ENCODE data around the gene ZBTB33.

The ZBTB33 gene

GRCh38 chrX:120250522-120251271 lies at the start of gene ZBTB33:
Gene ZBTB33 (plus strand): TSS chrX:120250812. CDS start chrX:120253416, 2,604 bp downstream.
- peak within 1 kb of the TSS; percentile 89 for H2AFZ ChIP-seq (ENCODE audit: low read length, unreplicated experiment)
- H3K27ac ChIP-seq (ENCODE audit: low read depth, low read length): peak within 1 kb of the TSS; percentile 81

GRCh38 chrX:120200851-120201250 lies 49.8 kb upstream of the ZBTB33 start:
- no peaks in the 10 kb centered on the region for H3K4me1 ChIP-seq (ENCODE audit: control insufficient read depth, insufficient read depth, low read length, unreplicated experiment)
- H3K27ac ChIP-seq (ENCODE audit: low read depth, low read length): no peak overlapping the region
- no peak overlapping the region for H2AFZ ChIP-seq (ENCODE audit: low read length, unreplicated experiment)
- no peak overlapping the region for H3K4me3 ChIP-seq (ENCODE audit: low read depth, low read length)
- H3K27me3 ChIP-seq (ENCODE audit: insufficient read depth, low read length): peaks cover 10% of the 10 kb centered on the region
- H3K79me2 ChIP-seq (ENCODE audit: control insufficient read depth, insufficient read depth, low read length, unreplicated experiment): no peaks in the 10 kb centered on the region
- no peaks in the 10 kb centered on the region for H3K36me3 ChIP-seq (ENCODE audit: insufficient read depth, low read length)

More at GRCh38 chrX:120250522-120251271, at the start of gene ZBTB33:
- Histone ChIP-seq H3K27me3 (ENCODE audit: insufficient read depth, low read length) (no peaks in the 10 kb centered on the region), H3K4me3 (ENCODE audit: low read depth, low read length) (peak within 1 kb of the TSS; percentile 95), H3K79me2 (ENCODE audit: control insufficient read depth, insufficient read depth, low read length, unreplicated experiment) (peaks cover 30% of the 10 kb centered on the region), H3K36me3 (ENCODE audit: insufficient read depth, low read length) (peaks cover 8% of the 10 kb centered on the region; the same call in 1 of the 2 replicates), H3K4me1 (ENCODE audit: control insufficient read depth, insufficient read depth, low read length, unreplicated experiment) (peaks cover 7% of the 10 kb centered on the region)

DNA sequence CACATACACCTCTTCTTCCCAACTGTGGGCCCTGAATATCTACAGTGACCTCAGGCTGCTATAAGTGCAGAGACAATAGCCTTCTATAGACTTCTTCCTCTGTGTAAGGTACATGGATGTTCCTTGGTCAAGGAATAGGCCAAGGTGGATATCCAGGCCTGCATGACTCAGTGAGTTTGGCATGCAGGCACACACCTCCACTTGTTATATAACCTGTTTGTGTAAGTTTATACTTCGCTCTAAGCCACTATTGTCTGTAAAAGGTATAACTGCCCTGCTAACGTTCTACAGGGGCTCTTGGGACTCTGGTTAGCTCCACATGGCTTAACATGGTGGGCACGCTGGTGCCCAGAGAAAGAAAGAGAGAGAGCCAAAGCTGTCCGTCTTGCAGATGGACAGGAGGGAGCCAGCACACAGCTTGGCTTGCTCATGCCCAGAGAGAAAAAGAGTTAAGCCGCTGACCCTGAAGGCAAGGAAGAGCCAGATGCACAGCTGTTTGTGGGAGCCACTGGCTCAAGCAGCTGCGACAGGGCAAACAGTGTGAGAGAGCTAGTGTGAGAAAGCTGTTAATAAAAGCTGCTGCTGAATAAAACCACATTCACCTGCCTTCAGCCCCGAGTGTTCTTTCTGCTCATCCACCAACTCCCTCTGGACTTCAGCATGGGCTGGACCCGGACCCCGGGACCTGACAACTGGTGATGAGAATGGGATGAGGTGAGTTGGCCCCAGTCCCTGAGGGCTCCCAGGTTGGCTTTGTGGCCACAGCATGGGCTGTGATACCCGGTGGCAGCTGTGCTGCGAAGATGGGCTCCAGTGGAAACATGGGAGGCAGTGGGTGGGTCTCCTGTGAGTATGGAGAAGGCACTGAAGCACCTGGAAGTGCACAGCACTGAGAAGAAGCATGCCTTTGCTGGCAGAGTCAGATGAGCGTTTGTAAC lies 44.5 kb upstream of the ZBTB33 start:
- Histone ChIP-seq H3K27me3 (ENCODE audit: insufficient read depth, low read length) (peaks cover 10% of the 10 kb centered on the region), H3K4me1 (ENCODE audit: control insufficient read depth, insufficient read depth, low read length, unreplicated experiment) (no peaks in the 10 kb centered on the region), H2AFZ (ENCODE audit: low read length, unreplicated experiment) (no peak overlapping the region), H3K4me3 (ENCODE audit: low read depth, low read length) (no peak overlapping the region), H3K79me2 (ENCODE audit: control insufficient read depth, insufficient read depth, low read length, unreplicated experiment) (no peaks in the 10 kb centered on the region), H3K36me3 (ENCODE audit: insufficient read depth, low read length) (no peaks in the 10 kb centered on the region), H3K27ac (ENCODE audit: low read depth, low read length) (no peak overlapping the region)

- Histone ChIP-seq H3K79me2 (ENCODE audit: control insufficient read depth, insufficient read depth, low read length, unreplicated experiment) (no peaks in the 10 kb centered on the region), H3K4me1 (ENCODE audit: control insufficient read depth, insufficient read depth, low read length, unreplicated experiment) (no peaks in the 10 kb centered on the region), H3K27ac (ENCODE audit: low read depth, low read length) (no peak overlapping the region), H3K36me3 (ENCODE audit: insufficient read depth, low read length) (no peaks in the 10 kb centered on the region), H3K4me3 (ENCODE audit: low read depth, low read length) (no peak overlapping the region), H3K27me3 (ENCODE audit: insufficient read depth, low read length) (peaks cover 10% of the 10 kb centered on the region), H2AFZ (ENCODE audit: low read length, unreplicated experiment) (no peak overlapping the region)
Measured at GRCh38 chrX:120207009-120207605, 43.5 kb upstream of the ZBTB33 start.

GRCh38 chrX:120213438-120214265 lies 37.0 kb upstream of the ZBTB33 start:
- H2AFZ ChIP-seq (ENCODE audit: low read length, unreplicated experiment): no peak overlapping the region
- H3K27ac ChIP-seq (ENCODE audit: low read depth, low read length): no peak overlapping the region
- no peak overlapping the region for H3K4me3 ChIP-seq (ENCODE audit: low read depth, low read length)
- H3K36me3 ChIP-seq (ENCODE audit: insufficient read depth, low read length): no peaks in the 10 kb centered on the region
- H3K4me1 ChIP-seq (ENCODE audit: control insufficient read depth, insufficient read depth, low read length, unreplicated experiment): no peaks in the 10 kb centered on the region
- H3K27me3 ChIP-seq (ENCODE audit: insufficient read depth, low read length): no peaks in the 10 kb centered on the region
- no peaks in the 10 kb centered on the region for H3K79me2 ChIP-seq (ENCODE audit: control insufficient read depth, insufficient read depth, low read length, unreplicated experiment)

- Histone ChIP-seq H3K4me3 (ENCODE audit: low read depth, low read length) (no peak overlapping the region), H3K27me3 (ENCODE audit: insufficient read depth, low read length) (no peaks in the 10 kb centered on the region), H2AFZ (ENCODE audit: low read length, unreplicated experiment) (no peak overlapping the region), H3K79me2 (ENCODE audit: control insufficient read depth, insufficient read depth, low read length, unreplicated experiment) (no peaks in the 10 kb centered on the region), H3K27ac (ENCODE audit: low read depth, low read length) (no peak overlapping the region), H3K36me3 (ENCODE audit: insufficient read depth, low read length) (no peaks in the 10 kb centered on the region), H3K4me1 (ENCODE audit: control insufficient read depth, insufficient read depth, low read length, unreplicated experiment) (no peaks in the 10 kb centered on the region)
Measured at GRCh38 chrX:120223374-120223773, 27.2 kb upstream of the ZBTB33 start.

DNA sequence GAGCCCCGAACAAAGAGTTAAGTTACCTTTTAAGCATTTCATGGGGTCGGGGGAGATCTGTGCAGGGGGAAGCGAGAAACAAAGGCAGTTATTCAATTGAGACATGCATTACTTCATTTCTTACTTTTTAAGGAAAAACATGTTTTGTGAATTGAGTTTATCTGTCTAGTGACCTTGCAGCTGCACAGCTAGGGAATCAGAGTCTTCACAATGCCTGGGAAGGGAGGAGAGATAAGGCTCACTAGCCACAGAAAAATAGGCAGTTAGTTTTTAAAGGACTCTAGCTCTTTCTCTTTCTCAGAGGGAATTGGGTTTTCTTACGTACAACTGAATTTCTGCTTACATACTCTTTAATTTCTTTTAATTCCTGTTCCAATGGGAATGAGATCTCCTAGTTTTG lies 26.2 kb upstream of the ZBTB33 start:
- Histone ChIP-seq H2AFZ (ENCODE audit: low read length, unreplicated experiment) (no peak overlapping the region), H3K79me2 (ENCODE audit: control insufficient read depth, insufficient read depth, low read length, unreplicated experiment) (no peaks in the 10 kb centered on the region), H3K27me3 (ENCODE audit: insufficient read depth, low read length) (no peaks in the 10 kb centered on the region), H3K4me1 (ENCODE audit: control insufficient read depth, insufficient read depth, low read length, unreplicated experiment) (no peaks in the 10 kb centered on the region), H3K4me3 (ENCODE audit: low read depth, low read length) (no peak overlapping the region), H3K27ac (ENCODE audit: low read depth, low read length) (no peak overlapping the region), H3K36me3 (ENCODE audit: insufficient read depth, low read length) (no peaks in the 10 kb centered on the region)

GRCh38 chrX:120228187-120228908 lies 22.3 kb upstream of the ZBTB33 start:
- H3K4me1 ChIP-seq (ENCODE audit: control insufficient read depth, insufficient read depth, low read length, unreplicated experiment): no peaks in the 10 kb centered on the region

GRCh38 chrX:120235284-120235683 lies 15.3 kb upstream of the ZBTB33 start:
- H3K27me3 ChIP-seq (ENCODE audit: insufficient read depth, low read length): no peaks in the 10 kb centered on the region
- no peaks in the 10 kb centered on the region for H3K4me1 ChIP-seq (ENCODE audit: control insufficient read depth, insufficient read depth, low read length, unreplicated experiment)
- H3K4me3 ChIP-seq (ENCODE audit: low read depth, low read length): no peak overlapping the region
- H2AFZ ChIP-seq (ENCODE audit: low read length, unreplicated experiment): no peak overlapping the region
- no peaks in the 10 kb centered on the region for H3K79me2 ChIP-seq (ENCODE audit: control insufficient read depth, insufficient read depth, low read length, unreplicated experiment)
- no peaks in the 10 kb centered on the region for H3K36me3 ChIP-seq (ENCODE audit: insufficient read depth, low read length)
- H3K27ac ChIP-seq (ENCODE audit: low read depth, low read length): no peak overlapping the region

More at GRCh38 chrX:120228187-120228908, 22.3 kb upstream of the ZBTB33 start:
- H3K36me3 ChIP-seq (ENCODE audit: insufficient read depth, low read length): no peaks in the 10 kb centered on the region
- H3K27me3 ChIP-seq (ENCODE audit: insufficient read depth, low read length): no peaks in the 10 kb centered on the region
- H2AFZ ChIP-seq (ENCODE audit: low read length, unreplicated experiment): no peak overlapping the region
- no peaks in the 10 kb centered on the region for H3K79me2 ChIP-seq (ENCODE audit: control insufficient read depth, insufficient read depth, low read length, unreplicated experiment)
- H3K4me3 ChIP-seq (ENCODE audit: low read depth, low read length): no peak overlapping the region
- no peak overlapping the region for H3K27ac ChIP-seq (ENCODE audit: low read depth, low read length)
